Mesothelial cell of epicardium (in vitro differentiated cells): ENCODE results near the gene MSRB2. TPM values are rescaled to one million over a fixed set of nuclear protein-coding genes. Genes with fewer than 3 reads are reported as not detected.
A peak's percentile ranks its signal among the peaks of the same experiment; 100 is the strongest.

Experiments used
- DNase-seq, 2 experiments: peaks; one replicate each; pipeline ENCODE4 v3.0.0; 2021; ENCODE audit warnings: low spot score in 2 of 2; ENCODE audit not compliant: unreplicated experiment in 2 of 2
- H3K27ac Mint-ChIP-seq: 2 replicates; pipeline ENCODE4 v1.8.0; 2021; ENCODE audit warnings: mixed read lengths
- H3K27me3 Mint-ChIP-seq: 2 replicates; pipeline ENCODE4 v1.8.0; 2021; ENCODE audit warnings: low read depth, mixed read lengths
- H3K36me3 Mint-ChIP-seq: 2 replicates; pipeline ENCODE4 v1.8.0; 2021; ENCODE audit warnings: mixed read lengths
- H3K4me1 Mint-ChIP-seq: 2 replicates; pipeline ENCODE4 v1.8.0; 2021; ENCODE audit warnings: mixed read lengths
- H3K4me3 Mint-ChIP-seq: 2 replicates; pipeline ENCODE4 v1.8.0; 2021; ENCODE audit warnings: mild to moderate bottlenecking, moderate library complexity, mixed read lengths
- H3K9me3 Mint-ChIP-seq: 2 replicates; pipeline ENCODE4 v1.8.0; 2021; ENCODE audit warnings: mixed read lengths
- total RNA-seq: library from RNA; stranded (reverse); gene quantifications from 3 replicates; pipeline ENCODE4 v1.2.1, GENCODE V29; 2021
- TF ChIP-seq, protein P1 (sequence below): fragments of 200-600 bp; sonication (generic); IDR thresholded peaks from one replicate; pipeline ENCODE4 v1.5.0; 2021; ENCODE audit warnings: antibody characterized with exemption; ENCODE audit not compliant: unreplicated experiment

Gene MSRB2
- total RNA-seq, 1 donor from 2014 or later = 33.9 TPM

DNA sequence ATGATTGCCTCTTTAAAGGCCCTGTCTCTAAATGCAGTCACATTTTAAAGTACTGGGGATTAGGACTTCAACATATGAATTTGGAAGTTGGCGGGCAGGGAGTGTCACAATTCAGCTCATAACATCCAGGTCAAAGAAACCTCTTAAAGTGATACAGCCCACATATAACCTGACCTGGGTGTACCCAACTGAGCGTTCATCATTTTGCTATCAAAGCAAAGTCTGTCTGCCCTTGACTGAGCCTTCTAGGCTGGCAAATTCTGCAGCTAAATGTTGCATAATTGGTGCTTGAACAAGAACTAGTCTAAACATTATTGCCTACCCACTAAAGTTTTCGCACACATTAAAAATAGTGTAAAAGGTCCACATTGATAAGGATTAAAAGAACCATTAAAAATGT is 3.7 kb downstream of the MSRB2 start:
- peaks cover 29% of the 10 kb centered on the region for H3K4me1 Mint-ChIP-seq
- no peak overlapping the region for H3K4me3 Mint-ChIP-seq
- no peak overlapping the region for H3K27ac Mint-ChIP-seq
- H3K9me3 Mint-ChIP-seq = peaks cover 44% of the 10 kb centered on the region
- H3K36me3 Mint-ChIP-seq = peaks cover 51% of the 10 kb centered on the region
- TF ChIP-seq, protein P1, sequence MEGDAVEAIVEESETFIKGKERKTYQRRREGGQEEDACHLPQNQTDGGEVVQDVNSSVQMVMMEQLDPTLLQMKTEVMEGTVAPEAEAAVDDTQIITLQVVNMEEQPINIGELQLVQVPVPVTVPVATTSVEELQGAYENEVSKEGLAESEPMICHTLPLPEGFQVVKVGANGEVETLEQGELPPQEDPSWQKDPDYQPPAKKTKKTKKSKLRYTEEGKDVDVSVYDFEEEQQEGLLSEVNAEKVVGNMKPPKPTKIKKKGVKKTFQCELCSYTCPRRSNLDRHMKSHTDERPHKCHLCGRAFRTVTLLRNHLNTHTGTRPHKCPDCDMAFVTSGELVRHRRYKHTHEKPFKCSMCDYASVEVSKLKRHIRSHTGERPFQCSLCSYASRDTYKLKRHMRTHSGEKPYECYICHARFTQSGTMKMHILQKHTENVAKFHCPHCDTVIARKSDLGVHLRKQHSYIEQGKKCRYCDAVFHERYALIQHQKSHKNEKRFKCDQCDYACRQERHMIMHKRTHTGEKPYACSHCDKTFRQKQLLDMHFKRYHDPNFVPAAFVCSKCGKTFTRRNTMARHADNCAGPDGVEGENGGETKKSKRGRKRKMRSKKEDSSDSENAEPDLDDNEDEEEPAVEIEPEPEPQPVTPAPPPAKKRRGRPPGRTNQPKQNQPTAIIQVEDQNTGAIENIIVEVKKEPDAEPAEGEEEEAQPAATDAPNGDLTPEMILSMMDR = no peak
- DNase-seq = no peak
- H3K27me3 Mint-ChIP-seq = no peaks in the 10 kb centered on the region

DNA sequence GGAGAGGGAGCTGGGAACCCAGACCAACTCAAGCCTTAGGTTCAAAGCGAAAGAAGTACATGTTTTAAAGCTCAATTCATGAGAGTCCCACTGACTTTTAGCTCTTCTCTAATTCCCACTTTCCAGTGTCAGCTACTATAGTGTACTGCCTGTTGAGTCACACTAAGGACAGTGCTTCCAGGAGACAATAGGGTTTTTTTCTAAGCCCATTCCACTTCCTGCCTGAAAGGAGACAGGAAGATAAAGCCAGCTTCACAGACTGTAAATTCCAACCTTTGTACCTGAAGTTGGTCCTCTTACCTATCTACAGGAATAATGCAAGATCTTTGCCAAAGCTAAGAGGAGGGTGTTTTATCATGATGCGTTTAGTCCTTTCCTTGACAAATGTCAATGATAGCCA is 4.4 kb downstream of the MSRB2 start:
- H3K27ac Mint-ChIP-seq = peak overlapping the region; percentile 70
- no peaks in the 10 kb centered on the region for H3K27me3 Mint-ChIP-seq
- TF ChIP-seq, protein P1 = no peak
- peaks cover 37% of the 10 kb centered on the region for H3K9me3 Mint-ChIP-seq
- H3K4me3 Mint-ChIP-seq = no peak overlapping the region
- DNase-seq = no peak
- peaks cover 55% of the 10 kb centered on the region for H3K36me3 Mint-ChIP-seq
- H3K4me1 Mint-ChIP-seq = peaks cover 29% of the 10 kb centered on the region

DNA sequence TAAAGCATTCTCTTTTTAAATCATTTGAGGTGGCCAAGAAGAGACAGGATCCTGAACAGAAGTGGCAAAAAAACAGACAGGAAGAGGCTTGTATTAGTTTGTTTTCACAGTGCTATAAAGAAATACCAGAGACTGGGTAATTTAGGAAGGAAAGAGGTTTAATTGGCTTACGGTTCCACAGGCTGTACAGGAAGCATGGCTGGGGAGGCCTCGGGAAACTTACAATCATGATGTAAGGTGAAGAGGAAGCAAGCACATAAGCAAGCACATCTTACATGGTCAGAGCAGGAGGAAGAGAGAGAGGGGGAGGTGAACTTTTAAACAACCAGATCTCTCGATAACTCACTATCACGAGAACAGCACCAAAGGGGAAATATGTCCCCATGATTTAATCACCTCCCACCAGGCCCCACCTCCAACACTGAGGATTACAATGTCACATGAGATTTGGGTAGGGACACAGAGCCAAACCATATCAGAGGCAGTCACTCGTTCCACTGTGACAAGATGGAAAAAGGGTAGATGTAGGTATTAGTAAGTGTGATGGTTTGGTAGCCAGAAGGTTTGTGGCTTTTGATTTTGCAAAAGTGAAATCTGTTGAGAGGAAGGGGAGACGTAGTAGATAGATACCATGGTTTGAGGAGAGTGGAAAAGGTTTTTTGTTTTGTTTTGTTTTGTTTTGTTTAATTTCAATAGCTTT is 5.1 kb downstream of the MSRB2 start:
- TF ChIP-seq, protein P1 = no peak
- H3K27me3 Mint-ChIP-seq = no peaks in the 10 kb centered on the region
- DNase-seq = no peak
- H3K4me3 Mint-ChIP-seq = no peak overlapping the region
- H3K36me3 Mint-ChIP-seq = peaks cover 62% of the 10 kb centered on the region
- H3K27ac Mint-ChIP-seq = peak overlapping the region; percentile 70
- H3K9me3 Mint-ChIP-seq = peaks cover 36% of the 10 kb centered on the region
- H3K4me1 Mint-ChIP-seq = peaks cover 29% of the 10 kb centered on the region

DNA sequence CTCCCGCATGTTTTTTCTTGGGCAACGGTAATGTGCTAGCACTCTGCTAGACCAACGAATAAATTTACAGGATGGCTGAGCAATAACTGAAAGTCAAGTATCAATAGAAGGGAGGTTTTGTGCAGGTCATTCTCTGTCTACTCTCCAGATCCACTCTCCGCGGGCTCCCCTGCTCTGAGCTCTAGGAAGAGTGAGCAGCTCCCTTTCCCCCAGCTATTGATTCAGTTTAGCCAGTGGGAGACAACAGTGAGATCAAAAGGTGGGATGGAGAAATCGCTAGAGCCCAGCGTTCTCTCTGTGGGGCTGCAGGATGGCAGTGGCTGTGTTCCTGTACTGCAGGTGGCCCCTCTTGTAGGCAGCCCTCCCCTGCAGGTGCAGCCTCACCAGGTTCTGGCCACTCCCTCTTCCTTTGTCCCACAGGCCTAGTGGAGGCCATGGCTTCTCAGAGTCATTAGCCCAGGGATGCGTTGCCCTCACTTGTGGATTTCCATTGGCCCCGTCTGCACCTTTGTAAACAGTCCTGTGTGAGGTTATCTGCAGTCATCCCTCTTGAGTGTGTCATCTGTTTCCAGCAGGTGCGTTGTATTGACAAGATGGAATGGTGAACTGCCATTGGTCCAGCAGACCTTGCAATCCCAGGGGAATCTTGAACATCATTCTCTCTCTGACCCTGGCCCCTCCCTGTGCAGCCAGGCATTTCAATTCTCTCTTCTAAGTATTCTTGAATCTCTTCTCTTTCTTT is 11.1 kb downstream of the MSRB2 start:
- H3K4me1 Mint-ChIP-seq = peaks cover 29% of the 10 kb centered on the region
- H3K9me3 Mint-ChIP-seq = peaks cover 6% of the 10 kb centered on the region
- no peak overlapping the region for H3K4me3 Mint-ChIP-seq
- TF ChIP-seq, protein P1 = no peak
- H3K36me3 Mint-ChIP-seq = peaks cover 60% of the 10 kb centered on the region
- H3K27ac Mint-ChIP-seq = no peak overlapping the region
- no peak for DNase-seq
- no peaks in the 10 kb centered on the region for H3K27me3 Mint-ChIP-seq

DNA sequence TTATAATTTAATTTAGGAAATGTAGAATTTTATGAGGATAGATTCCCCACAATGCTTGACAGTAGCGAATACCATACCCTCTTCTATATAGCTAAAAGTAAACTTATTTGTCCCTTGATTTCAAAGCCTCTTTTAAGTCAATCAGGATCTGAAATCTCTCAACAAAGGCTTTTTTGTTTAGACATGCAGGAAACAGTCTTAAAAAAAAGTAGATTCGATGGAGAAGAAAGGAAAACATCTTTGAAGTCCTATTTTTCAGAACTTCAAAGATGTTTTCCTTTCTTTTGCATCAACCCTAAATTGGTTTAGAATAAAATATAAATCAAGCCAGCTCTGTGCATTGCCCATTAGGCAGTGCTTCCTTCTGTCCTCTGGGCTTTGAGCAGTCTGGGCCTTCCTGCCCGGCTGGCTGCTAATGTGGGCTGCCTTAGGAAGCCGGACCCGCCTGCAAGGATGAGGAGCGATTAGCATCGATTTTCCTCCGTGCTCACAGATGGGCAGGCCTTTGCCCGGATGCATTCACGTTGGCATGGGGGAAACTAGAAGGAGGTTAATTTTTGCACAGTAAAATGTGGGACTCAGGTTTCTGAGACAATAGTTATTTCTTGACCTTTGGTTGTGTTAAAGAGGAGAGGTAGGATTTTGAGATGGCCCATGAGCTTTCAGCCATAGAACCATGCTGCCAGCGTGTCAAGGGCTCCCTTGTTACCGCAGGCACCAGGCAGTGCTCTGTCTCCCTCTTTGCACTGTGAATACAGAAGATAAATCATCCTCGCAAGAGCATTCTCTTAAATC is 15.5 kb downstream of the MSRB2 start:
- Mint-ChIP-seq H3K27ac (peak overlapping the region; percentile 64), H3K36me3 (peaks cover 47% of the 10 kb centered on the region)
- no peak for DNase-seq

More for the DNA sequence above, 15.5 kb downstream of the MSRB2 start:
- Mint-ChIP-seq H3K4me1 (peaks cover 29% of the 10 kb centered on the region), H3K4me3 (no peak overlapping the region), H3K9me3 (no peaks in the 10 kb centered on the region), H3K27me3 (no peaks in the 10 kb centered on the region)
- TF ChIP-seq, protein P1 = no peak
